OCI-LY7 (cell line): ENCODE results near the gene MRPL50.

Experiments
- EZH2phosphoT487 ChIP-seq: fragments of 200-600 bp; sonication (generic); IDR thresholded peaks from 2 replicates; pipeline ENCODE4 v1.6.1; 2018; ENCODE audit warnings: low read depth, borderline replicate concordance, mild to moderate bottlenecking, mixed run types, antibody characterized with exemption, low read length, moderate library complexity, mixed read lengths
- TF ChIP-seq, protein P1 (sequence below): fragments of 200-600 bp; sonication (generic); conservative IDR thresholded peaks from 2 replicates; pipeline ENCODE4 v1.5.1; 2014; ENCODE audit warnings: mild to moderate bottlenecking, antibody characterized with exemption, low read length, moderate library complexity, mixed read lengths

DNA sequence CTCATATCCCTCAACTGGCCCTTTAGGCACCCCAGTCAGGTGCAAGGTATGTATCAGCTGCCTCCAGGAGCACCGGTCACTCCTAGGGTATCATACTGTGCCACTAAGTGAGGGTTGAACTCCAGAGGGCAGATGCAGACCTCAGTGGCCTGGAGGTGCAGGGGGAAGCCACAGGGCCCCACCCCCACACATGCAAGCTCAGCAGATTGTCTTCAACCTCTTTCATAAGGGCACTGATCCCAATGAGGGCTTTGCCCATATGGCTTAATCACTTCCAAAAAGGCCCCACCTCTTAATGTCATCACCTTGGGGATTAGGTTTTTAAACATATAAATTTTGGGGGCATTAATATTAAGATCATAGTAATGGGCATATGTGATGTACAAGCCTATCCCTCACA, 41.8 kb downstream of the MRPL50 start:
- TF ChIP-seq, protein P1, sequence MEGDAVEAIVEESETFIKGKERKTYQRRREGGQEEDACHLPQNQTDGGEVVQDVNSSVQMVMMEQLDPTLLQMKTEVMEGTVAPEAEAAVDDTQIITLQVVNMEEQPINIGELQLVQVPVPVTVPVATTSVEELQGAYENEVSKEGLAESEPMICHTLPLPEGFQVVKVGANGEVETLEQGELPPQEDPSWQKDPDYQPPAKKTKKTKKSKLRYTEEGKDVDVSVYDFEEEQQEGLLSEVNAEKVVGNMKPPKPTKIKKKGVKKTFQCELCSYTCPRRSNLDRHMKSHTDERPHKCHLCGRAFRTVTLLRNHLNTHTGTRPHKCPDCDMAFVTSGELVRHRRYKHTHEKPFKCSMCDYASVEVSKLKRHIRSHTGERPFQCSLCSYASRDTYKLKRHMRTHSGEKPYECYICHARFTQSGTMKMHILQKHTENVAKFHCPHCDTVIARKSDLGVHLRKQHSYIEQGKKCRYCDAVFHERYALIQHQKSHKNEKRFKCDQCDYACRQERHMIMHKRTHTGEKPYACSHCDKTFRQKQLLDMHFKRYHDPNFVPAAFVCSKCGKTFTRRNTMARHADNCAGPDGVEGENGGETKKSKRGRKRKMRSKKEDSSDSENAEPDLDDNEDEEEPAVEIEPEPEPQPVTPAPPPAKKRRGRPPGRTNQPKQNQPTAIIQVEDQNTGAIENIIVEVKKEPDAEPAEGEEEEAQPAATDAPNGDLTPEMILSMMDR = no peak
- no peak for TF ChIP-seq EZH2phosphoT487
